A549 (cell line): Measurements from ENCODE around the gene ATOSB.

Experiments
- CHD4 ChIP-seq: fragments of 200-600 bp; sonication (generic); IDR thresholded peaks from 2 replicates; pipeline ENCODE4 v1.6.1; 2016; ENCODE audit warnings: antibody characterized with exemption, mild to moderate bottlenecking, borderline replicate concordance
- EHMT2 ChIP-seq: fragments of 200-600 bp; sonication (generic); IDR thresholded peaks from 2 replicates; pipeline ENCODE4 v1.6.1; 2016; ENCODE audit warnings: antibody characterized with exemption, low read depth, mild to moderate bottlenecking, moderate library complexity
- HOXA7 ChIP-seq: fragments of 250-450 bp; sonication (Bioruptor Pico); IDR thresholded peaks from 2 replicates; pipeline ENCODE4 v1.5.0; 2020; ENCODE audit warnings: mild to moderate bottlenecking, moderate library complexity
- HOXB13 ChIP-seq: fragments of 250-450 bp; sonication (Bioruptor Pico); IDR thresholded peaks from 2 replicates; pipeline ENCODE4 v1.5.0; 2020; ENCODE audit warnings: low read depth, mild to moderate bottlenecking, moderate library complexity
- MYC ChIP-seq: IDR thresholded peaks from 2 replicates; pipeline ENCODE4 v1.6.1; 2012; ENCODE audit warnings: mild to moderate bottlenecking, inconsistent platforms, low read length, improper control_type of control experiment, borderline replicate concordance
- POLR2A ChIP-seq: IDR thresholded peaks from 2 replicates; pipeline ENCODE4 v1.6.1; 2012; ENCODE audit warnings: mild to moderate bottlenecking, low read length
- RAD21 ChIP-seq, 2 experiments: fragments of >200 bp in 1 of 2; sonication (Bioruptor Twin) in 1 of 2; formaldehyde crosslinking in 1 of 2; IDR thresholded peaks in 1 of 2; conservative IDR thresholded peaks in 1 of 2; 2 replicates in 1 of 2; 3 replicates in 1 of 2; pipeline ENCODE4 v1.6.1; 2012 to 2018; ENCODE audit warnings: inconsistent platforms in 1 of 2
- RARB ChIP-seq: fragments of 250-450 bp; sonication (Bioruptor Pico); IDR thresholded peaks from 2 replicates; pipeline ENCODE4 v1.8.0; 2021; ENCODE audit warnings: mild to moderate bottlenecking, moderate library complexity
- RNF2 ChIP-seq: fragments of 200-600 bp; sonication (generic); IDR thresholded peaks from 2 replicates; pipeline ENCODE4 v1.6.1; 2016; ENCODE audit warnings: low read depth, mild to moderate bottlenecking, antibody characterized with exemption, moderate library complexity, borderline replicate concordance
- ZNF302 ChIP-seq: fragments of 250-450 bp; sonication (Bioruptor Pico); IDR thresholded peaks from 2 replicates; pipeline ENCODE4 v1.9.0; 2021; ENCODE audit warnings: inconsistent platforms, mild to moderate bottlenecking, moderate library complexity
- TF ChIP-seq, protein P1 (sequence below): fragments of >200 bp; sonication (Bioruptor Twin); formaldehyde crosslinking; IDR thresholded peaks from 3 replicates; pipeline ENCODE4 v1.5.1; 2016
- TF ChIP-seq, protein P2 (sequence below): IDR thresholded peaks from 2 replicates; pipeline ENCODE4 v1.6.1; 2012
- TF ChIP-seq, protein P3 (sequence below): fragments of 450-650 bp; IDR thresholded peaks from 2 replicates; pipeline ENCODE4 v1.6.1; 2014; ENCODE audit warnings: antibody characterized with exemption

DNA sequence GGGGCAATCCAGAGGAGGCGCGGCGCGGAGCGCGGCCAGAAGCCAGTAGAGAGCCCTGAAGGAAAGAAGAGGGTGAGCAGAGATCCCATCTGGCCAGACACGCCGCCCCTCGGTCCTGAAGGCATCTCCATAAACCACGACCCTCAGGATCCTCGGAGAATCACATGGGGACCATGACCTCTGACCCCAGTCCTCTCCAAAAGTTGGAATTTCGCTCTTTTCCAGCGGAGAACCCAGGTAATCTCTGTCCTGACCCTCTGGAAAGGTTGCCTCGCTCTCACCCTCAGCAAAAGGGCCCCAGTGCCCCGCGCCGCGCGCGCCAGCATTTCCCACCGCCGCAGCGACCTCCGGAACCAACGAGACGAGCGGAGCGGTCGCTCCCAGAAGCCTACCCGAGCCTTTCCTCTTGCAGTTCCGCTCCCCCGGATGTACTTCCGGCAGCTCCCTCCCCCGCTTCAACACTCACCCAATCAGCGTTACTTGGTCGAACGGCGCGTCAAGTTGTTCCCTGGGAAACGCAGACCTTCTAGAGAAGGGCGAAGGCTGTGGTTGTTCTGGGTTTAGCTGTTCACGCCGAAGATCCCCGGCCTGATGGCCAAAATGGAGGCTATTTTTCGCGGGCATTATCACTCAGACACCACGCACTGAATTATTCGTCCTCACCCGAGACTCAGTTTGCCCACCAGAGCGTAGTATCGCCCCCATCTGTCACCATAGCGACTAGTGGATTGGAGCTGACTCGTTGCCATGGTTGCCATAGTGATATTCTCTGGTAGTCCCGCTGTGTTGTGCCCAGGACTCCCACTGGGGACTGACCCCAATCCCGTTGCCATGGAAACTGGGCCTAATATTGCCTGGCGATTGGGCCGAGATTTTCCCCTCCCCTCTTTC, 12.6 kb downstream of the ATOSB start, which contains the start of gene STOML2:
- TF ChIP-seq, protein P1, sequence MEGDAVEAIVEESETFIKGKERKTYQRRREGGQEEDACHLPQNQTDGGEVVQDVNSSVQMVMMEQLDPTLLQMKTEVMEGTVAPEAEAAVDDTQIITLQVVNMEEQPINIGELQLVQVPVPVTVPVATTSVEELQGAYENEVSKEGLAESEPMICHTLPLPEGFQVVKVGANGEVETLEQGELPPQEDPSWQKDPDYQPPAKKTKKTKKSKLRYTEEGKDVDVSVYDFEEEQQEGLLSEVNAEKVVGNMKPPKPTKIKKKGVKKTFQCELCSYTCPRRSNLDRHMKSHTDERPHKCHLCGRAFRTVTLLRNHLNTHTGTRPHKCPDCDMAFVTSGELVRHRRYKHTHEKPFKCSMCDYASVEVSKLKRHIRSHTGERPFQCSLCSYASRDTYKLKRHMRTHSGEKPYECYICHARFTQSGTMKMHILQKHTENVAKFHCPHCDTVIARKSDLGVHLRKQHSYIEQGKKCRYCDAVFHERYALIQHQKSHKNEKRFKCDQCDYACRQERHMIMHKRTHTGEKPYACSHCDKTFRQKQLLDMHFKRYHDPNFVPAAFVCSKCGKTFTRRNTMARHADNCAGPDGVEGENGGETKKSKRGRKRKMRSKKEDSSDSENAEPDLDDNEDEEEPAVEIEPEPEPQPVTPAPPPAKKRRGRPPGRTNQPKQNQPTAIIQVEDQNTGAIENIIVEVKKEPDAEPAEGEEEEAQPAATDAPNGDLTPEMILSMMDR, result no peak
- TF ChIP-seq CHD4 (no peak), POLR2A (peak; percentile 66), ZNF302 (CRISPR knock-in tag) (no peak), MYC (0 out of 2 replicates have a peak, but pooled peaks have one; percentile 13), RAD21 (conservative IDR thresholded peaks at IDR 0.05 in 1 of 2, IDR thresholded peaks at IDR 0.05 in 1 of 2) (no peak), HOXB13 (no peak), EHMT2 (no peak), RARB (CRISPR knock-in tag) (no peak), RNF2 (no peak), HOXA7 (CRISPR knock-in tag) (no peak)
- TF ChIP-seq, protein P2, sequence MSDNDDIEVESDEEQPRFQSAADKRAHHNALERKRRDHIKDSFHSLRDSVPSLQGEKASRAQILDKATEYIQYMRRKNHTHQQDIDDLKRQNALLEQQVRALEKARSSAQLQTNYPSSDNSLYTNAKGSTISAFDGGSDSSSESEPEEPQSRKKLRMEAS, result peak; percentile 86
- TF ChIP-seq, protein P3, sequence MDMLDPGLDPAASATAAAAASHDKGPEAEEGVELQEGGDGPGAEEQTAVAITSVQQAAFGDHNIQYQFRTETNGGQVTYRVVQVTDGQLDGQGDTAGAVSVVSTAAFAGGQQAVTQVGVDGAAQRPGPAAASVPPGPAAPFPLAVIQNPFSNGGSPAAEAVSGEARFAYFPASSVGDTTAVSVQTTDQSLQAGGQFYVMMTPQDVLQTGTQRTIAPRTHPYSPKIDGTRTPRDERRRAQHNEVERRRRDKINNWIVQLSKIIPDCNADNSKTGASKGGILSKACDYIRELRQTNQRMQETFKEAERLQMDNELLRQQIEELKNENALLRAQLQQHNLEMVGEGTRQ, result no peak
